HG03064 (cell line): ENCODE results near the gene ERF.

ENCODE experiments used
- ATAC-seq: cut with Tn5 transposase; IDR thresholded peaks from one replicate; pipeline ENCODE4 v1.9.1; 2021; ENCODE audit warnings: low read depth; ENCODE audit not compliant: unreplicated experiment

ERF gene

DNA sequence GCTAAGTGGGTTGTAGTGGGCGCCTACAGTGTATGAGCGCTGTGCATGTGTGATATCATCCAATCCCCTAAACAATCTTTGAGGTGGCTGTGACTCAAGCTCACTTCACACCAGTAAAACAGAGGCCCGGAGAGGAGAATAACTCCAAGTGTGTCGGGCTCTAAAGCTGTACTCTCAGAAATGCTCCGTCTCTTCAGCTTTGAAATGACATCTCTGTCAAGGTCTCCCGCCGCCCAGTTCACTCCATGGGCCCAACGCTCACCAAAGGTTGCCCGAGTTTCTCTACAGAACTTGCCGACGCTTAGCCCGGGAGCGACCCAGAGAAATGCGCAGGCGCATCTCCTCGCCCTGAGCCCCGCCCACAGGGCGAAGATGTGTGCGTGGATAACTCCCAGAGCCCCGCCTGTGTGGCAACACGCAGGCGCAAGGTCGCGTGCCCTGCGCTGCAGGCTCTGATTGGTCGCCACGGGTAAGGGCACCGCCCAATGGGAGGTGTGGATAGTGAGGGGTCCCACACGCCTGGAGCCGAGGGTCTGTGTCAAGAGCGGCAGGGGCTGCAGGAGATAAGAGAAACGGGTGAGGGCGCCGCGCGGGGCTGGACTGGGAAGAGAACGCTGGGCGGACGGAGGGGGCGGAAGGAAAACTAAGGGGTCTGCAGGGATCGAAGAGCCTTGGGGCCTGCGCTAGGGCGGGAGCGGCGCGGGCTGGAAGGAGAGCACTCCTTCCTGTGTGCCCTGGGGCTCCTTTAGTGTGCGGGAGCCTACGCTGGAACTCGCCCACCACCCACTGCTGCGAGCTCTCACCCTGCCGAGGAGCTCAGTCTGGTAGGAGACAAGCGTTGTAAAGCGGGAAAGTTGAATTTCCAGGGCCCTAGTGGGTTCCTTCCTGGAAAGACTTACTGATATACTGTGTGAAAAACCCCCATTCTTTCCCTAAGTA is 34.8 kb downstream of the ERF start, which contains the start of gene ZNF526:
Gene ZNF526, plus strand, starts transcription at position 501 of the 939 bp plus-strand sequence. CDS start 4,092 bp downstream, outside the sequence.
- peak; percentile 67 for ATAC-seq

GRCh38 chr19:42217520-42218437 is 37.1 kb downstream of the ERF start, which contains the start of gene DEDD2:
DEDD2 (minus strand) TSS chr19:42217677; CDS start chr19:42217007, 670 bp downstream.
- peak; percentile 43 for ATAC-seq

GRCh38 chr19:42216653-42217519 is 38.0 kb downstream of the ERF start:
- ATAC-seq, result peak; percentile 18

- ATAC-seq, result no peak
Observed at GRCh38 chr19:42214810-42215485, 40.0 kb downstream of the ERF start.

GRCh38 chr19:42212886-42213285 is 42.0 kb downstream of the ERF start:
- no peak for ATAC-seq

GRCh38 chr19:42208612-42209011 is 46.3 kb downstream of the ERF start:
- no peak for ATAC-seq

DNA sequence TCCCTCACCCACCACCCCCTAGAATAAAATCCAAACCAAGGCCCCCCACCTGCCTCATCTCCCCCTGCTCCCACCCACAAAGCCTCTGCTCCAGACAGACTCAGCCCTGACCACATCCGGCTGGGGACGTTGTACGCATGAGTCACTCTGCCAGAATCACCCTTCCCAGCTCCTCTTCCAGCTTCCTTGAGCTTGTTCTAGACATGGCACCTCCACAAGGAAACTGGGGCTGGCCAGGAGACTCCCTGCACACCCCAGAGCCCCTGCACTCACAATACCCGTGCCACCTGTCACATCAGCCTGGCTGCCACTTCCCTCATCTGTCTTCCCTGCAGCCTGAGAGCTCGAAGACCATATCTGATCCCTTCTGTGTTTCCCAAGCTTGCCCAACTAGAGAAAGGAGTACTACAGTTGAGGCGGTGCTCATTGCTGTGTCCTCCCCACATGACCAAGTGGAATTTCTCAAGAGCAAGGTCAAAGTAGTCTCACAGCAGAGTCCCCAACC is 47.1 kb downstream of the ERF start:
- no peak for ATAC-seq

DNA sequence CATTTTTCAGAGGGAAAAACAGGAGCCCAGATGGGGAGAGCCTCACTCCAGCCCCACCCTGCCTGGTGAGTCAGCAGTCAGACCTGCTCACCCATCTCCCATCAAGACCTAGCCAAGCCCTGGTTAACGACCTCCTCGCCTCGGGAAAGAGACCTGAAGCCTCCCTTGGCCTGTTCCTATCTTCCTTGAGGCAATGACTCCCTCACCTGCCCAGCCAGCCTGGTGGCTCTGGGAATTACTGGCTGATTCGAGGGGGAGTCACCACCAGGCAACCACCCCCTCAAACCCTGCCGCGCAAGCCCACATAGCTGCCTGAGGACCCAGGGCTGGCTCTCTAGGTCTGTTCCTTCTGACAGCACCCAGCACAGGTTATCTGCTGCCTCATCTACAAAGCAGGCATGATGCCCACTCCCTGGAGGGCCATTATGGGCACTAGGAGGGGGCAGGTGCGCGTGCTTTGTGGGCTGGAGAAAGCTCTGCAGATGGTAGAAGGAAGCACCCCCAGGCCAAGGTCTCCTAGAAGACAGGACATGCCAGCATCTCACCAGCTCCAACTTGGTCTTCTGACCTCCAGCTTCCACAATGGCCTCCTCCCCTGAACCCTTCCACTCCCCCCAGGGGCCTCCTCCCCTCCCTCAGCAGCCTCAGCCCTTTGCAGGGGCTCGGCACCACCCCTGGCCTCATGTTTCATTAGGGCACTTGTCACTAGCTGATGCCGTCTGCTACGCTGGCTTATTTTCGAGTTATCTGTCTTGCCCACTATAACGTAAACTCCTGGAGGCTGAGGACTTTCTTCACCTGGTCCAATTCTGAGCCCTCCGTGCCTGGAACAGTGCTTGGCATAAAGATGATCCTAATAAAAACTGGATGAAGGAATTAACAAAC is 47.8 kb downstream of the ERF start:
- no peak for ATAC-seq

GRCh38 chr19:42204664-42205063 is 50.3 kb downstream of the ERF start:
- no peak for ATAC-seq

DNA sequence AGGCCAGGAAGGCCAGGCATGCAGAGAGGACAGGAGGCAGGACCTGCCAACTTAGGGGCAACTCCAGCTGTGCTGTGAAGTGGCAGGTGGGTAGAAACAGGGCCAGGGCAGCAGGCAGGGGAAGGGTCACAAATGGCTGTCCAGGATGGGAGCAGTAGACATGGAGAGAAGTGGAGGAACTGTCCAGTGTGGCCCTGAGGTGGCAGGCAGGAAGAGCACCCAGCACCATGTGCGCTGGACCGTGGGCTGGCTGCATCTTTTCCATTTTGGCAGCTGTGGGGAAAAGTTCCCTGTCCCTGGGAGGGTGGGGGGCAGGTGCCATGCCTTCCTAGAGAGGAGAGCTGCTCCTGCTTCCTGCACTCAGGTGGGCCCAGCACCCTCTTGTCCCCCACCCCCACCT is 51.2 kb downstream of the ERF start:
- no peak for ATAC-seq

GRCh38 chr19:42202290-42202880 is 52.5 kb downstream of the ERF start:
- ATAC-seq, result no peak

DNA sequence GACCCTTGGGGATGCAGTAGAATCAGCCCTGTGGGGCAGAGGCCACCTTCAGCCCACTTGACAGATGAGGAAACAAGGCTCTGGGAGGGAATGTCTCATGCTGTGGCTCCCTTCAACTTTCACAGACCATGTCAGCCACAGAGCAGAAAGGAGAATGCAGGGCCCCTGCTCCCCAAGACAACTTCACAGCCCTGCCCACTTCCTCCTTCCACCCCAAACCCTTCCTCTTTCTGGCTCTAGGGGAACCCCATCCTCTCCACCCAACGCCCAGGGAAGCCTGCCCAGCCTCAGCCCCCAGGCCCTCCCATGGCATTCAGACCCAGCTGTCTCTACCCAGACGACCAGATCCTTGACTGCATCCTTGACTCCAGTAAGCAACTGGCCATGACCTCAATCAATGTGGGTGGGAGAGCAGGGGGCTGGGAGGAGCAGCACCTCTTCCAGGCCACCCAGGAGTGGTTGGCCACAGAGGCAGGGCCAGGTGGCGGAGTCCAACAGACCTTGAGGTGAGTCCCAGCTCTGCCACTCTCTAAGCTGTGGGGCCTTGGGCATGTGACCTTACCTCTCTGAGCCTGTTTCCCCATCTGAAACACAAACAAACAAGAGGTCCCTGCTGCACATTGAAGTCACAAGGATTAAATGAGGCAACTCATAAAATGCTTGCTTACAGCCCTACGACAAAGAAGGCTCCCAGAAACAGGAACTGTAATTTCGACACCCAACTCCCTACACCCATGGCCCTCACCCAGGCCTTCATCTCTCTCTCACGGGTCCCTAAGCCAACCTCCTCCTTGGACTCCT is 53.2 kb downstream of the ERF start:
- ATAC-seq, result no peak

DNA sequence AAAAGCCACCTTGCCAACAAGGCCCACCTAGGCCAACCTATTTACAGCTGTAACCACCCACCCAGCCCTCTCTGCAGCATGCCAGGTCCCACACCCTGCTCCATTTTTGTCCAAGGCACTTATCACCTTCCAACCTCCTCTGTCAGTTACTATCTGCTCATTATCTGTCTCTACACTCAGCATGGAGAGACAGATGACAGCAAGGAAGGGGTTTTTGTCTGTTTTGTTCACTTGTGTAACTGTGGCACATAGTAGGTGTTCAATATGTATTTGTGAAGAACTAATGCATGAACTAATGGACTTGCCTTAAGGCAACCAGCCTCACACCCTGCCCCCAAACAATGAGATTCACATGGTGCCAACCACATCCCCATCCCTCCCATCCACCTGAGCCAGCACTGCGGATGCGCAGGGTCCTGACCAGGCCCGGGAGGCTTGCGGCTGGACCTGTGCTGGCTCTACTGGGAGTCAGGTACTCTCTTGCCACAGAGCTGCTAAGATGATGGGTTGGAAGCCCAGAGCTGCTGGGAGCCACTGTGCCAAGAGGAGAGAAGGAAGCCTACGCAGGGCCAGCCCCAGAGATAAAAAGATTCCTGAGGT is 54.7 kb downstream of the ERF start:
- ATAC-seq, result no peak

- no peak for ATAC-seq
Observed at GRCh38 chr19:42199440-42200115, 55.4 kb downstream of the ERF start.

- no peak for ATAC-seq
Observed at GRCh38 chr19:42198676-42199439, 56.1 kb downstream of the ERF start.
